Measurements from ENCODE around the gene PRAMEF12. TPM values are rescaled to one million over a fixed set of nuclear protein-coding genes. Genes with fewer than 3 reads are reported as not detected.
"Not testable (repeated sequence)": the region's sequence is repeated elsewhere in the genome, so short reads cannot be mapped to it uniquely, and the experiment has no call there.

PRAMEF12 gene
- total RNA-seq, 1 donor from 2014 or later, result not detected

DNA sequence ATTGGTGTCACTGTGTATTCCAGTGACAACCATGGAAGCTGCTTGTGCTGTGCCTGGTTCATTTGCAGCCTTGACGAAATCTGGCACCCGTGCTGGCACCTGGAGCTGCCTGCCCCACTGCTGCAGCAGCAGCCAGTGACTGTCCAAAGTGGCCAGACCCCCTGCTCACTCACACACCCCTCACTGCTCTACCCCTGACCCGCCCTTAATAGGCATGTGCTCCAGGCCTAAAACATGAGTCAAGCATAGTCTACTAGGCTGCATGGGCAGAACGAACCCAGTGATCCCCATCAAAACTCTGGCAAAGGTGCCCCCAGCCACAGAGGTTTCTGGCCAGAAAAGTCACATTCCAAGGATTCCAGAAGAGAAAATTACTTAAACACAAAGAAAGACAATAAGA lies 25.4 kb downstream of the PRAMEF12 start:
- H3K4me3 Mint-ChIP-seq, result no peak overlapping the region
- no peak for DNase-seq (ENCODE audit: low spot score in 2 of 2, unreplicated experiment in 2 of 2)
- peaks cover 19% of the 10 kb centered on the region for H3K9me3 Mint-ChIP-seq
- TF ChIP-seq, protein P1, sequence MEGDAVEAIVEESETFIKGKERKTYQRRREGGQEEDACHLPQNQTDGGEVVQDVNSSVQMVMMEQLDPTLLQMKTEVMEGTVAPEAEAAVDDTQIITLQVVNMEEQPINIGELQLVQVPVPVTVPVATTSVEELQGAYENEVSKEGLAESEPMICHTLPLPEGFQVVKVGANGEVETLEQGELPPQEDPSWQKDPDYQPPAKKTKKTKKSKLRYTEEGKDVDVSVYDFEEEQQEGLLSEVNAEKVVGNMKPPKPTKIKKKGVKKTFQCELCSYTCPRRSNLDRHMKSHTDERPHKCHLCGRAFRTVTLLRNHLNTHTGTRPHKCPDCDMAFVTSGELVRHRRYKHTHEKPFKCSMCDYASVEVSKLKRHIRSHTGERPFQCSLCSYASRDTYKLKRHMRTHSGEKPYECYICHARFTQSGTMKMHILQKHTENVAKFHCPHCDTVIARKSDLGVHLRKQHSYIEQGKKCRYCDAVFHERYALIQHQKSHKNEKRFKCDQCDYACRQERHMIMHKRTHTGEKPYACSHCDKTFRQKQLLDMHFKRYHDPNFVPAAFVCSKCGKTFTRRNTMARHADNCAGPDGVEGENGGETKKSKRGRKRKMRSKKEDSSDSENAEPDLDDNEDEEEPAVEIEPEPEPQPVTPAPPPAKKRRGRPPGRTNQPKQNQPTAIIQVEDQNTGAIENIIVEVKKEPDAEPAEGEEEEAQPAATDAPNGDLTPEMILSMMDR (IDR thresholded peaks at IDR 0.05; ENCODE audit: unreplicated experiment), result no peak
- H3K36me3 Mint-ChIP-seq, result no peaks in the 10 kb centered on the region
- no peak overlapping the region for H3K27ac Mint-ChIP-seq
- H3K27me3 Mint-ChIP-seq (ENCODE audit: low read depth), result no peaks in the 10 kb centered on the region
- peaks cover 2% of the 10 kb centered on the region for H3K4me1 Mint-ChIP-seq

DNA sequence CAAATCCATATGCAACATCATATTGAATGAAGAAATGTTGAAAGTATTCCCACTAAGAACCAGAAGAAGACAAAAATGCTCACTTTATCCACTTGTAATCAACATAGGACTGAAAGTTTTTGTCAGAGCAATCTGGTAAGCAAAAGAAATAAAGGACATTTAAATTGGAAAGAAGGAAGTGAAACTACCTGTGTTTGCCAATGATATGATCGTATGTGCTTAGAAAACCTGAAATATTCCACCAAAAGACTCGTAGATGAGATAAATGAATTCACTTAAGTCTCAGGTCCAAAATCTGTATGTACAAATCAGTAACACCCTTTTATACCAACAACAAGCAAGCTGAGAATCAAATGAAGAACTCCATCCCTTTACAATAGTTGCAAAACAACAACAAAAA lies 26.2 kb downstream of the PRAMEF12 start:
- Mint-ChIP-seq H3K27me3 (ENCODE audit: low read depth) (no peaks in the 10 kb centered on the region), H3K4me1 (peaks cover 2% of the 10 kb centered on the region), H3K9me3 (peaks cover 26% of the 10 kb centered on the region), H3K27ac (no peak overlapping the region), H3K36me3 (no peaks in the 10 kb centered on the region), H3K4me3 (no peak overlapping the region)
- TF ChIP-seq, protein P1 (IDR thresholded peaks at IDR 0.05; ENCODE audit: unreplicated experiment), result no peak
- no peak for DNase-seq (ENCODE audit: low spot score in 2 of 2, unreplicated experiment in 2 of 2)

DNA sequence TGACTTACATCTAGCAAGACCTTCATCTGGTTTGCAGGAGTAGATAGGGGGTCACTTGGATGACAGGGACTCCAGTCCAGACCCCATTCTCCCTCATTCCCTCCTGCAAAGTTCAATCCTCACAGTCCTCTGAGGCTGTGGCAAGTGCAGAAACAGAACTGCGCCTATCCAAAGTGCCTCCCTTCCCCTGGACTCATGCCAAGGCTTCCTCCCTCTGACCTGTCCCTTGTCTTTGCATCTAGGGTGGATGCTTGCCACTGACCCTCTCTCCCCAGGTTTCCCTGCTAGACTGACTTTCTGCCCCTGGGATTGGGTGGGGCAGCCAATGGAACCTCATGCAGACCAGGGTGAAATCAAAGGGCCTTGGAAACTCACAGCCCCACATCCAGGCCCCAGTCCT lies 36.4 kb downstream of the PRAMEF12 start:
- H3K4me3 Mint-ChIP-seq, result no peak overlapping the region
- H3K4me1 Mint-ChIP-seq, result no peaks in the 10 kb centered on the region
- DNase-seq (ENCODE audit: low spot score in 2 of 2, unreplicated experiment in 2 of 2), result no peak
- peaks cover 41% of the 10 kb centered on the region for H3K9me3 Mint-ChIP-seq
- TF ChIP-seq, protein P1 (IDR thresholded peaks at IDR 0.05; ENCODE audit: unreplicated experiment), result no peak
- no peaks in the 10 kb centered on the region for H3K36me3 Mint-ChIP-seq
- H3K27me3 Mint-ChIP-seq (ENCODE audit: low read depth), result no peaks in the 10 kb centered on the region
- no peak overlapping the region for H3K27ac Mint-ChIP-seq

DNA sequence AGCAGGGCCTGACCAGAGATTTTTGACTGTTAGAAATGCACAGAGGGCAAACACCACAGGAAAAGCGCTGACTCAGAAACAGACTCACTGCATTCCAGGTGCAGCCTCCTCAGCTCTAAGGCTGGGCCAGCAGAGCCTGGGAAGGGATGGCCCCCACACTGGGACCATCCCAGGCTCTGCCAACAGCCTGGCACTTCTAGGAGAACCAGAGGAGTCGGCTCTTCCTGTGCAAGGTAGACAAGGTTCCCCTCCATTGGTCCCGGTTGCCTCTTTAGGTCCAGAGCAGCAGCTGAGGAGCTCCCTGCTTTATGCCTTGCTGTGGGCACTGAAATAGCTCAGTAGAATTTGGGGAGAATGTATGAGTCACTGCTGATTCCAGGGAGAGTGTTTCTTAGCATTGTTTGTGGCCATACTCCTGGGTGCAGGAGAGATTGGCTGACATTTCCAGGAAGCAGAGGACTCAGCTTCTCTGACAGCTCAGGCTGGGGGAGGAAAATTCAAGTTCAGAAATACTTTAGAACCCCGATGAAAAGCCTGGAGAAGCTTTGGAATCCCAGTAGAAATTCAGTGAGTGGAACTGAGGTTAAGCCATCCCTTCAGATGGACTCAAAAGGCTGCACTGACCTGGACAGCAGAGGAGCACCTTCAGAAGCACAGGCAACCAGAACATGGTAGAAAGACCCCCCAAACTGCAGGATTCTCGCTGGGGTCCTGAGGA lies 37.3 kb downstream of the PRAMEF12 start:
- no peak for DNase-seq (ENCODE audit: low spot score in 2 of 2, unreplicated experiment in 2 of 2)
- TF ChIP-seq, protein P1 (IDR thresholded peaks at IDR 0.05; ENCODE audit: unreplicated experiment), result no peak
- H3K4me3 Mint-ChIP-seq, result no peak overlapping the region
- peaks cover 40% of the 10 kb centered on the region for H3K9me3 Mint-ChIP-seq
- no peaks in the 10 kb centered on the region for H3K4me1 Mint-ChIP-seq
- H3K36me3 Mint-ChIP-seq, result no peaks in the 10 kb centered on the region
- no peaks in the 10 kb centered on the region for H3K27me3 Mint-ChIP-seq (ENCODE audit: low read depth)
- H3K27ac Mint-ChIP-seq, result no peak overlapping the region

DNA sequence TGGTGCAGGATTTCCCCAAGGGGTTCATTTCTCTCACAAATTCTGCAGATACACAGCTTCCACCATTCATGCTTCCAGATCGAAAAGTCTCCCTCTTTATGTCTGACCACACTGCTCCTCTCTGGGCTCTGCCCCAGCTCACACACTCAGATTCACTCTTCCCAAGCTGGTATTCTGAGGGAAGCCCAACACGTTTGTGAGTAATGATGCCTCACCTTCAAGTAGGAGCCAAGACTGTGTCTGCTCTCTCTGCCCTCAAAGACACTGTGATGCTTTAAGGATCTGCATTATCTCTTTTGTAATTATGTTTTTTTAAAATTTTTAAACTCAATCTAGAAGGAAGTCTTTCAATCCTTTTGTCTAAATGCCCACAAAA lies 37.9 kb downstream of the PRAMEF12 start:
- no peaks in the 10 kb centered on the region for H3K27me3 Mint-ChIP-seq (ENCODE audit: low read depth)
- H3K9me3 Mint-ChIP-seq, result peaks cover 34% of the 10 kb centered on the region
- H3K27ac Mint-ChIP-seq, result no peak overlapping the region
- TF ChIP-seq, protein P1 (IDR thresholded peaks at IDR 0.05; ENCODE audit: unreplicated experiment), result no peak
- no peaks in the 10 kb centered on the region for H3K36me3 Mint-ChIP-seq
- no peak for DNase-seq (ENCODE audit: low spot score in 2 of 2, unreplicated experiment in 2 of 2)
- no peaks in the 10 kb centered on the region for H3K4me1 Mint-ChIP-seq
- no peak overlapping the region for H3K4me3 Mint-ChIP-seq

DNA sequence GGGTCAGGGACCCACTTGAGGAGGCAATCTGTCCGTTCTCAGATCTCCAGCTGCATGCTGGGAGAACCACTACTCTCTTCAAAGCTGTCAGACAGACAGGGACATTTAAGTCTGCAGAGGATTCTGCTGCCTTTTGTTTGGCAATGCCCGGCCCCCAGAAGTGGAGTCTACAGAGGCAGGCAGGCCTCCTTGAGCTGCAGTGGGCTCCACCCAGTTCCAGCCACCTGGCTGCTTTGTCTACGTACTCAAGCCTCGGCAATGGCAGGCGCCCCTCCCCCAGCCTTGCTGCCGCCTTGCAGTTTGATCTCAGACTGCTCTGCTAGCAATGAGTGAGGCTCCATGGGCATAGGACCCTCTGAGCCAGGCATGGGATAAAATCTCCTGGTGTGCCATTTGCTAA lies 45.5 kb downstream of the PRAMEF12 start:
- H3K27ac Mint-ChIP-seq; H3K27me3 Mint-ChIP-seq (ENCODE audit: low read depth); H3K36me3 Mint-ChIP-seq; H3K4me1 Mint-ChIP-seq; DNase-seq (ENCODE audit: low spot score in 2 of 2, unreplicated experiment in 2 of 2); H3K4me3 Mint-ChIP-seq: not testable (repeated sequence)
- peaks cover 34% of the 10 kb centered on the region for H3K9me3 Mint-ChIP-seq

Other genes starting within 250 kb of the PRAMEF12 start
- gene DHRS3, start 155.5 kb upstream of the PRAMEF12 start, total RNA-seq, result 1,067 to 1,086 TPM (median 1,071 TPM) in 3 replicates
- gene AADACL4, start 129.7 kb upstream of the PRAMEF12 start, total RNA-seq, result 0.31 to 0.36 TPM (median 0.31 TPM) in 3 replicates
- gene AADACL3, start 57.6 kb upstream of the PRAMEF12 start, total RNA-seq, result not detected in 3 replicates
- not detected in 3 replicates for gene CFAP107, start 27.5 kb upstream of the PRAMEF12 start, total RNA-seq
- not detected in 3 replicates for gene PRAMEF1, start 17.7 kb downstream of the PRAMEF12 start, total RNA-seq
- gene PRAMEF11, start 57.7 kb downstream of the PRAMEF12 start, total RNA-seq, result not detected in 3 replicates
- not detected in 3 replicates for gene HNRNPCL1, start 75.0 kb downstream of the PRAMEF12 start, total RNA-seq
- not detected in 3 replicates for gene PRAMEF2, start 83.3 kb downstream of the PRAMEF12 start, total RNA-seq
- gene PRAMEF4, start 112.5 kb downstream of the PRAMEF12 start, total RNA-seq, result not detected in 3 replicates
- not detected in 3 replicates for gene PRAMEF10, start 124.5 kb downstream of the PRAMEF12 start, total RNA-seq
- not detected in 3 replicates for gene PRAMEF7, start 142.9 kb downstream of the PRAMEF12 start, total RNA-seq
- gene PRAMEF6, start 173.8 kb downstream of the PRAMEF12 start, total RNA-seq, result not detected in 3 replicates

Data from mesothelial cell of epicardium (in vitro differentiated cells).